Heart left ventricle (tissue), 16 donors: Measurements from ENCODE around the gene DYNC2LI1. TPM values are rescaled to one million over a fixed set of nuclear protein-coding genes. Genes with fewer than 3 reads are reported as not detected.
A peak's percentile ranks its signal among the peaks of the same experiment; 100 is the strongest.

ENCODE experiments used
- ATAC-seq, 4 donors: fragments of 200-7000 bp; cut with Tn5 transposase; one replicate each; pipeline ENCODE4 v1.9.1; 2020 to 2022; ENCODE audit warnings: moderate library complexity in 4 of 4, mild to moderate bottlenecking in 3 of 4, moderate number of reproducible peaks in 1 of 4
- DNase-seq, 5 donors: peaks; one replicate each; pipeline ENCODE4 v3.0.0-alpha.2; 2020
- H3K27ac ChIP-seq, 12 donors: fragments of 200-600 bp; sonication (generic) in 4 of 12; one replicate each; pipeline versions ENCODE4 v1.5.0 to v1.8.0; 2016 to 2022; ENCODE audit warnings: mild to moderate bottlenecking in 2 of 12
- H3K27me3 ChIP-seq, 9 donors: fragments of 200-600 bp; sonication (generic) in 2 of 9; one replicate each; pipeline versions ENCODE4 v1.5.1 to v1.8.0; 2016 to 2022; ENCODE audit warnings: mild to moderate bottlenecking in 3 of 9
- H3K36me3 ChIP-seq, 9 donors: fragments of 200-600 bp; sonication (generic) in 2 of 9; one replicate each; pipeline versions ENCODE4 v1.5.0 to v1.8.0; 2018 to 2022; ENCODE audit warnings: mild to moderate bottlenecking in 2 of 9
- H3K4me1 ChIP-seq, 12 donors: fragments of 200-600 bp; sonication (generic) in 4 of 12; one replicate each; pipeline versions ENCODE4 v1.5.0 to v1.8.0; 2016 to 2022; ENCODE audit warnings: mild to moderate bottlenecking in 3 of 12
- H3K4me3 ChIP-seq, 12 donors: fragments of 200-600 bp; sonication (generic) in 4 of 12; one replicate each; pipeline versions ENCODE4 v1.5.0 to v1.8.0; 2017 to 2022; ENCODE audit warnings: mild to moderate bottlenecking in 9 of 12, moderate library complexity in 4 of 12
- H3K9me3 ChIP-seq, 12 donors: fragments of 200-600 bp; sonication (generic) in 4 of 12; one replicate each; pipeline versions ENCODE4 v1.5.0 to v1.8.0; 2016 to 2022; ENCODE audit warnings: mild to moderate bottlenecking in 1 of 12
- CTCF ChIP-seq, 12 donors: fragments of 200-600 bp; sonication (generic) in 4 of 12; IDR thresholded peaks; one replicate each; pipeline versions ENCODE4 v1.5.0 to v1.8.0; 2018 to 2022; ENCODE audit warnings: antibody characterized with exemption in 12 of 12, mild to moderate bottlenecking in 5 of 12
- POLR2A ChIP-seq, 2 donors: fragments of 450-650 bp; IDR thresholded peaks; one replicate each; pipeline ENCODE4 v1.6.1; 2017; ENCODE audit warnings: antibody characterized with exemption in 2 of 2, mild to moderate bottlenecking in 2 of 2, moderate library complexity in 2 of 2
- WGBS, 4 donors: extraction: QIAGEN DNeasy Blood & Tissue Kit in 2 of 4; methylation state at CpG; one replicate each; pipeline versions ENCODE4 v1.1.5 to v1.1.7; 2013 to 2018; 5-methylcytosine and 5-hydroxymethylcytosine counted together
- intact Hi-C, 10 donors: fragments of 100-400 bp; cut with DNase I; formaldehyde crosslinking; loops; one replicate each; pipeline versions ENCODE4 v1.11.1 to v1.14.2; 2022
- polyA plus RNA-seq, 2 donors: library from polyadenylated mRNA; stranded (reverse); fragments of 200-250 nt; gene quantifications; one replicate each; pipeline ENCODE4 v1.2.3, GENCODE V29; 2013
- total RNA-seq, 9 donors: library from RNA; depleted of rRNA in 2 of 9; stranded (reverse); fragments of >200 nt in 2 of 9; fragmentation: NEBNext Ultra II Directional in 3 of 9; extraction: Animal tissue kit (Norgen Biotek cat#: 25700) in 3 of 9; gene quantifications; one replicate each; pipeline versions ENCODE4 v1.1.0 to v1.2.4, GENCODE V29; 2016 to 2023
- donor health status: ischemic (EF 13 %, LVEDD 7.1; RV severe dilation, severe dysfunction).
- donor health status: healthy with polysubstance abuse.
- donor health status: DM: no; HTN: yes; CAD: no.
- donor health status: DM: no; HTN: no; CAD: no.
- donor health status: ischemic (EF 25% LVEDD 6.9; RV normal size, moderate dysfunction).
- donor health status: ischemic (EF 25% LVEDD 5.7; RV mildly dilated, moderate dysfunction).
- donor health status: healthy.
- donor health status: DM: yes; HTN: yes; CAD: no.
- donor health status: ischemic (EF 35%, LVEDD 5.7; RV mildly dilated, moderate dysfunction).
- donor health status: nonischemic (EF 11% LVEDD 7.7; RV severe dilation, severe dysfunction).
- donor health status: DM: yes; HTN: yes; CAD: no.
- donor health status: PGD.
- donor health status: ischemic (EF 29% LVEDD 5.4; RV normal size, mild dysfunction).
- donor health status: nonischemic (EF 23%, LVEDD 6.1; RV moderate dilation, normal function).

The DYNC2LI1 gene
- total and polyA plus RNA-seq, 11 donors, result 4.8 to 17.8 (median 9.6) TPM

DNA sequence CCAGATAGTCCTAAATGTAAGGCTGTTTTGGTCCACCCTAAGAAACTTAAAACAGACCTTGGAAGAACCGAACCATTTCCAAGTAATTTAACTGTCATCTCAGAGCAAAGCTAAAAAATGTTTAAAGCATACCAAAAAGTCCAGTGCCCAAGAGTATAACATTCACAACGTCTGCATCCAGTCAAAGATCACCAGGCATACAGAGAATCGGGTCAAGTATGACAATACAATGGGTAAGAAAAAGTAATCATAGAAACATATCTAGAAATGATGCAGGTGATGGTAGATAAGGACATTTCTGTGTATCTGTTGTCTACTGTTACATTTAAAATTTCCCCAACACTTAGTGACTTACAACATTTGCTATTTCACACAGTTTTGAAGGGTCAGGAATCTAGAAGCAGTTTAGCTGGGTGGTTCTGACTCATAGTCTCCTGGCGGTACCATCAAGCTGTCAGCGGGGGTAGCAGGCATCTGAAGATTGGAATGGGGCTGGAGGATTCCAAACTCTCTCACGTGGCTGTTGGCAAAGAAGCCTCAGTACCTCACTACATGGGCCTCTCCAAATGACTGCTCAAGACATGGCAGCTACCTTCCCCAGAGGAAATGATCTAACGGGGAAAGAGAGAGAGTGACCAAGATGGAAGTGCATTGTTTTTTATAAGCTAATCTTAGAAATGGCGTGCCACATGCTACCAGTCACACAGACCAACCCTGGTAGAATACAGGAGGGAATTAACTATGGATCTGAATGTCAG, 36.6 kb upstream of the DYNC2LI1 start:
- peaks cover 0 to 32% (median 0%) of the 10 kb centered on the region in 9 donors for H3K36me3 ChIP-seq
- H3K9me3 ChIP-seq, result no peaks in the 10 kb centered on the region
- intact Hi-C loops, result no loop called here
- peak in 3 of 4 donors; percentile 20 to 52 (median 22) for ATAC-seq
- no peaks in the 10 kb centered on the region for H3K27me3 ChIP-seq
- no peak overlapping the region for H3K27ac ChIP-seq
- DNase-seq, result no peak
- 62 to 70% (median 67%) methylated on average over 8 of the region's 8 CpGs for WGBS, 4 donors
- no peak for TF ChIP-seq CTCF (IDR thresholded peaks at IDR 0.05)
- TF ChIP-seq POLR2A (IDR thresholded peaks at IDR 0.05), result no peak
- H3K4me3 ChIP-seq, result no peak overlapping the region
- H3K4me1 ChIP-seq, result no peaks in the 10 kb centered on the region

- TF ChIP-seq CTCF (IDR thresholded peaks at IDR 0.05) (no peak), POLR2A (IDR thresholded peaks at IDR 0.05) (no peak)
- no peaks in the 10 kb centered on the region for H3K9me3 ChIP-seq
- no peak for ATAC-seq
- H3K4me3 ChIP-seq, result no peak overlapping the region
- no peak overlapping the region for H3K27ac ChIP-seq
- DNase-seq, result no peak
- no peaks in the 10 kb centered on the region for H3K27me3 ChIP-seq
- intact Hi-C loops, result no loop called here
- no peaks in the 10 kb centered on the region for H3K4me1 ChIP-seq
- WGBS, 4 donors, result 71 to 82% (median 75%) methylated on average over 2 of the region's 2 CpGs
- H3K36me3 ChIP-seq, result peaks cover 0 to 38% (median 0%) of the 10 kb centered on the region in 9 donors
Measured at GRCh38 chr2:43737855-43738254, 36.0 kb upstream of the DYNC2LI1 start.

DNA sequence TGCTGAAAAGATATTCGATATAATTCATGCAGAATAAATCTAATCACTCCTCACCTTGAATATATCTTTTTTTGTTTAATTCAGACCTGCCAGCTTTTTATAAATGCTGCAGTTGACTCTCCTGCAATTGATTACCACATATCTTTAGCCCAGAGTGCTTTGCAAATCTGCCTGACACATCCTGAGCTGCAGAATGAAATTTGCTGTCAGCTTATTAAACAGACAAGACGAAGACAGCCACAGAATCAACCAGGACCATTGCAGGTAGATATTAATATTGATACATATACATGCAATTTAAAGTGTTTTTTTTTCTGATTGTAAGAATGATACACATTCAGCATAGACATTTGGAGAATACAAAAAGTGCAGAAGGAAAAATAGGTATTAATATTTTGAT, 35.6 kb upstream of the DYNC2LI1 start:
- no peak for TF ChIP-seq CTCF (IDR thresholded peaks at IDR 0.05)
- no peak for TF ChIP-seq POLR2A (IDR thresholded peaks at IDR 0.05)
- no peak for DNase-seq
- no peaks in the 10 kb centered on the region for H3K27me3 ChIP-seq
- no peak overlapping the region for H3K4me3 ChIP-seq
- no peaks in the 10 kb centered on the region for H3K4me1 ChIP-seq
- H3K27ac ChIP-seq, result no peak overlapping the region
- WGBS, 4 donors, result 87 to 95% (median 90%) methylated on average over 2 of the region's 2 CpGs
- peaks cover 0 to 39% (median 0%) of the 10 kb centered on the region in 9 donors for H3K36me3 ChIP-seq
- intact Hi-C loops, result no loop called here
- no peak for ATAC-seq
- no peaks in the 10 kb centered on the region for H3K9me3 ChIP-seq

- H3K9me3 ChIP-seq, result no peaks in the 10 kb centered on the region
- DNase-seq (no peak), ATAC-seq (no peak)
- H3K36me3 ChIP-seq, result peaks cover 0 to 49% (median 0%) of the 10 kb centered on the region in 9 donors
- no peaks in the 10 kb centered on the region for H3K27me3 ChIP-seq
- intact Hi-C loops, result no loop called here
- no peak overlapping the region for H3K4me3 ChIP-seq
- peaks cover 0 to 7% (median 0%) of the 10 kb centered on the region in 12 donors for H3K4me1 ChIP-seq
- H3K27ac ChIP-seq, result no peak overlapping the region
- TF ChIP-seq CTCF (IDR thresholded peaks at IDR 0.05), result no peak
- TF ChIP-seq POLR2A (IDR thresholded peaks at IDR 0.05), result no peak
- 67 to 75% (median 73%) methylated on average over 5 of the region's 5 CpGs for WGBS, 4 donors
Measured at GRCh38 chr2:43743706-43744105, 30.1 kb upstream of the DYNC2LI1 start.
